GM12874 (cell line): ENCODE results near the gene CCDC88C.

ENCODE experiments used
- CTCF ChIP-seq: IDR thresholded peaks from 2 replicates; pipeline ENCODE4 v1.5.1; 2011; ENCODE audit warnings: low read depth, mild to moderate bottlenecking, control low read depth, low read length, moderate library complexity; ENCODE audit not compliant: insufficient read depth

Gene CCDC88C

GRCh38 chr14:91307046-91307445 lies 110.6 kb downstream of the CCDC88C start:
- no peak for TF ChIP-seq CTCF

DNA sequence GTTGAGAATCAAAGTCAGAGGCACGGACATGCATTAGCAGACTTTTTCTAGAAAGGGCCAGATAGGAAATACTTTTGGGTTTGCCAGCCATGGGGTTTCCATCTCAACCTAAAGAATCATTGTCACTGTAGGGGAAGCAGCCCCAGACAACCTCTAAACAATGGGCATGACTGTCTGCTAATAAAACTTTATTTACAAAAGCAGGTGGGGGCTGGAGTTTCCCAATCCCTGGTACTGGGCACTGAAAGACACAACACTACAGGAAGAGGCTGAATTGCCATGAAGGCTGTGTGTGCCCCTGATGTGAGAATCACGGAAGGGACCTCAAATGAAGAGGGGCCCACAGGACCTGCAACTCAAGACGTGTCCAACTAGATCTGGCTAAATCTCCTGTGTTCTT lies 111.1 kb downstream of the CCDC88C start:
- TF ChIP-seq CTCF = no peak

DNA sequence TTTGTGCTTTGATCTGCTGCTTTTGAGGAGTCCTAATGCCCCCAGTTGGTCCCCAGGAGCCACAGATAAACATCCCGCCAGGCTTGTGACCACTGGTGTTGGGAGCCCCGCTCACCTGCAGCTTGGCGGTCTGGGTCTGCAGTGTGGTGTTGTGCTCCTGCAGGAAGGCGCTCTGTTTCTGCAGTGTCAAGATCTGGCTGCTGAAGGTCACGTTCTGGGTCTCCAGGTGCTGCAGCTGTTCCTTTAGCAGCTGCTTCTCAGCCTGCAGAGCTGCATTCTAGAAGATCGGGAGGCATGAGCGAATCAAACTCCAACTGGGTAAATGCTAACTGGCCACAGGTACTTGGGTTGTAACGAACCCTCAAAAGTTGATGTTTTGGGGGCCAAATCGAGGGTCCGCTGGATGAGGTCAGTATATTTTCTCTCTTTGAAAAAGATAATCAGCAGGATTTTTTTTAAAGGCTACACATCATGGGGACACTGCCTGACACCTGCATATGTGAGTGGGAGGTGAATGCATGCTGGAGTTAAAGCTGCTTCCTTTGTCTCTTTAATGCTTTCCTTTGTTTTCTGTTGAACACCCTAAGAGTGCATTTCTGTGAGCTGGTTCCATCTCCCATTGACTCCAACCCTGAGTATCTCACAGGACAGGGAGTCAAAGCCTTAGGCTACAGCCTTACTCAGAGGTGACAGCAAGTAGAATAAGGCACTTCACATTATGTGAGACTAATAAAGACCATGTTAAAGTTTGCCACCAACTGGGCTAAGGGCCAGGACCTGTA lies 111.8 kb downstream of the CCDC88C start:
- TF ChIP-seq CTCF = no peak

GRCh38 chr14:91303924-91304229 lies 113.7 kb downstream of the CCDC88C start:
- no peak for TF ChIP-seq CTCF

GRCh38 chr14:91303091-91303923 lies 114.3 kb downstream of the CCDC88C start:
- TF ChIP-seq CTCF = no peak

DNA sequence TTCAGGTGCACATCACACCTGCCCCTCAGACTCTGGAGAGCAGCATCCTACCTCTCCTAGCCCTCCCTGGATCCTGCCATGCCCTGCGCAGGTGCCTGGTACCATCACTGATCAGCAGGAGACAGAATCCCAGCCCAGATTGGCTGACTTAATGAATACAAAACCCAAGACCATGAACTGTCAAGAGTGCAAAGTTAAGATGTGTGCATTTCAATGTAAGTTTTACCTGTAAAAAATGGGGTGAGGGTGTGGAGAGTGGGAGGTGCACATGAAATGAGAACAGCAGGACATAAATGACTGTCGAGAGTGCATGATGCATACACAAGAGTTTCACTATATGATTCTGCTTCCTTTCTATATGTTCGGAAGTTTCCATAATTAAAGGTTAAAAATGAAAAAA lies 115.2 kb downstream of the CCDC88C start:
- no peak for TF ChIP-seq CTCF

- no peak for TF ChIP-seq CTCF
Observed at GRCh38 chr14:91300957-91301356, 116.7 kb downstream of the CCDC88C start.
